Fibroblast of skin of abdomen (primary cell): Measurements from ENCODE around the gene SLCO6A1.

ENCODE experiments used
- DNase-seq: peaks from one replicate; pipeline ENCODE4 v3.0.0-alpha.2; 2013

Gene SLCO6A1

DNA sequence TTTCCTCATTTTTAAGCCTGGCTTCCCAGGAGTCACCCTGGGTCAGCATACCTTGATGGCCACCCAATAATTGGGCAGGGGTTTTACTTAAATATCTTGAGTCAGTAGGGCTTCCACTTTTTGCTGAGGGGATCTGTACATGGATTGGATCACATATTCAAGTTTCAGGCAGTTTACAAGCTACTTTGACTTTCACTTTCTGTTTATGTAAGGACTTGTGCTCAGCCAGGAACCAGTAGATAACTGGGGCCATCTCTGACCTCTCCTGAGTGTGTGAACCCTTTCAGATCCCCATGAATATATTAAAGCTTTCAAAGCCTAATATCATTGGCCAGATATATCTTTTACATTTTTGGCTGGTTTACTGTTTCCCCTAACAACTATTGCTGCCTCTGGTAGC, 45.1 kb downstream of the SLCO6A1 start:
- DNase-seq, result no peak

DNA sequence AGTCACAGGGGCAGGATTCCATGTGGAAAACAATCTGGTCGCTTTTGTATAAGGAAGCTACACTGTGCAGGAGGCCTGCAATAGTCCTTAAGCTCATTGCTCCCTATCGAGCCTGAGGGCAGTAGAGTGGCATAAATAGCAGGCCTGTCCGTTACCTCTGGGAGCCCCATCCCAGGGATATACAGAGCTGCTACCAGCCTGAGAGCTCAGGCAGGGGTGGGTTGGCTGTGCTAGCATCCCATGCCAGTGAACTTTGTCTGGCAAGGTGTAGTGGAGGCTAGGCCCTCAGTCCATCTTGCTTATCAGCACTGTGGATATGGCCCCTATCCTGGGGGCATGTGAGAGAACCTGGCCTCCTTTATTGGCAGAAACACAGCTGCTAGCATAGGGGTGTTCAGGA, 47.7 kb downstream of the SLCO6A1 start:
- no peak for DNase-seq

DNA sequence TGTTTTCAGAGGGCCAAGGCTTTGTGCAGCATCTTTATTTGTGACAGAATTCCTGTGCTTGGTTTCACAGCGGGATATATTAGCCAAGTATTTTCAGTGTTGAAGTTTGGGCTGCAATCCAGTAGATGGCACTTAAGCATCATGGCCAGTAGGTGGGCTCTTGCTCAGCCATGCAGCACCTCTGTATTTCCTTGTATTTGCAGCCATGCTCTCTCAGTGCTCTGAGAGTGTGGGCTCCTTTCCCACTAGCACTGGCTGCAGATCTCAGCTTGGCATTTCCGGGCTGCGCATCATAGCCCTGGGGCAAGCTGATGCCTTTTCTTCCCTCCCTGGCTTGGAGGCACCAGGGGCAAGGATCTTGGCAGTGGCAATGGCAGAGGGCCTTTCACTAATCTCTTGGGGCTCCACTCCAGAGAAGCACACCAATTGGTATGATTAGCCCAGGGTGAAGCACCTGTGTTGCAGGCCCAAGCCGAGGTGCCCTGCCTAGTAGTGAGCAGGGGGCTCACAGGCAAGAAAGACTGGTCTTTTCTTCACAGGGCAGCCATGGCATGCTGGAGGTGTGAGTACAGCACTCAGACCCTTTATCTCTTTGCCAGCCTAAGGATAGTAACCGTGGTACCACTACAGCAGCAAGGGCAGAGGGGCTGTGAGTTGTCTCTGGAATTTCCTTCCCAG, 48.3 kb downstream of the SLCO6A1 start:
- DNase-seq, result no peak

DNA sequence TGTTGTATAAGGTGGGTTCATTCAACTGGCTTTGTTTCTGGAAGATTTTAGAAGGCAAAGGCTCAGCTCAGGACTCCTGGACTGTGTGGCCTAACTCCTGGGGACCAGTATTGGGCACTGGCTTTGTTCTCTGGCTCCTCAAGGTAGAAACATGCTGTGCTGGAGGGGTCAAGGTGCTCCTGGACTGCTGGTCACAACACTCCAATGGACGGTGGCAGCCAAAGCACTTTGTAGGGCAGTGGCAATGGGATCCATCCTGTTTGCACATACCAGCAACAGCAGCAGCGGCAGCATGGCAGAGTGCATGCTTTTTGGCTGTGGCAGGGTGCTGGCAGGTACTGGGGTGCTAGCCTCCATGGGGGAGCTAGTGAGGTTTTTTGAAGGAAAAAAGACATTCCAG, 65.3 kb downstream of the SLCO6A1 start:
- no peak for DNase-seq

DNA sequence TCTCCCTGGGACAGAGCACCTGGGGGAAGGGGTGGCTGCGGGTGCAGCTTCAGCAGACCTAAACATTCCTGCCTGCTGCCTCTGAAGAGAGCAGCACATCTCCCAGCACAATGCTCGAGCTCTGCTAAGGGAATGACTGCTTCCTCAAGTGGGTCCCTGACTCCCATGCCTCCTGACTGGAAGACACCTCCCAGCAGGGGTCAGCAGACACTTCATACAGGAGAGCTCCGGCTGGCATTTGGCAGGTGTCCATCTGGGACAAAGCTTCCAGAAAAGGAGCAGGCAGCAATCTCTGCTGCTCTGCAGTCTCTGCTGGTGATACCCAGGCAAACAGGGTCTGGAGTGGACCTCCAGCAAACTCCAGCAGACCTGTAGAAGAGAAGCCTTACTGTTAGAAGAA, 77.2 kb downstream of the SLCO6A1 start:
- DNase-seq, result no peak

DNA sequence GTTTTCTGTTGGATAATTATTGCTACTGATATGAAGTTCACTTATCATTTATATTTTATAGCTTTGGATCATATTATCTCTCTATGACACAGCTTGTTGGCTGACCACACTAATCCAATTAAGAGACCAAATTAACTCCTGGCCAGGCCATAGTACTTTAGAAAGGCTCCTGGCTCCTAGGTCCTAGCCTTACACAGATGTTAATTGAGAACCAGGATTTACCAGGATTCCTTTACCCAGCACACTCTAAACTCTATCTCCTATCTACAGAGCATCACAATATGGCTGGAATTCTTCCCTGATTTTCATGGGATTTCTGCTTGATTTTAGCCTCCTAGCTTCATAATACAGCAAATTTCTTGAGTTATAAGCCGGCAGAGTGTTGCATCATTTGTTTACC, 80.3 kb downstream of the SLCO6A1 start:
- no peak for DNase-seq

DNA sequence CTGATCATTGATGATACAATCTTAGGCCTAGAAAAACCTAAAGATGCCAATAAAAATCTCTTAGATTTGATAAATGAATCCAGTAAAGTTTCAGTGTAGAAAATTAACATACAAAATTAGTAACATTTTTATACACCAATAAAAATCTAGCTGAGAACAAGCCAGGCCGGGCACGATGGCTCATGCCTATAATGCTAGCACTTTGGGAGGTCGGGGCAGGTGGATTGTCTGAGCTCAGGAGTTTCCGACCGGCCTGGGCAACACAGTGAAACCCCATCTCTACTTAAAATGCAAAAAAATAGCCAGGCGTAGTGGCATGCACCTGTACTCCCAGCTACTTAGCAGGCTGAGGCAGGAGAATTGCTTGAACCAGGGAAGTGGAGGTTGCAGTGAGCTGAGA, 84.4 kb downstream of the SLCO6A1 start:
- no peak for DNase-seq

DNA sequence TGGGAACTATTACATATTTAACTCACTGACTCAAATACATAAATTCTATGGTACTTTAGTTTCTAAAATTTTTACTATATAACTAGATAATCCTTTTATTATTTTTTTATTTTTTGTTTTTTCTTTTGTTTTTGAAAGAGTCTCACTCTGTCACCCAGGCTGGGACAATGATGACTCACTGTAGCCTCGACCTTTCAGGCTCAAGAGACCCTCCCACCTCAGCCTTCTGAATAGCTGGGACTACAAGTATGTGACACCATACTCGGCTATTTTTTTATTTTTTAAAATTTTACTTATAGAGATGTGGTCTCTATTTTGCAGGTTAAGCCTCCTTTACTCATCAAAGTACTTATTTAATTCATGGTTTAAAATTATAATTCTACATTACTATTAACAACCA, 110.6 kb downstream of the SLCO6A1 start:
- no peak for DNase-seq

DNA sequence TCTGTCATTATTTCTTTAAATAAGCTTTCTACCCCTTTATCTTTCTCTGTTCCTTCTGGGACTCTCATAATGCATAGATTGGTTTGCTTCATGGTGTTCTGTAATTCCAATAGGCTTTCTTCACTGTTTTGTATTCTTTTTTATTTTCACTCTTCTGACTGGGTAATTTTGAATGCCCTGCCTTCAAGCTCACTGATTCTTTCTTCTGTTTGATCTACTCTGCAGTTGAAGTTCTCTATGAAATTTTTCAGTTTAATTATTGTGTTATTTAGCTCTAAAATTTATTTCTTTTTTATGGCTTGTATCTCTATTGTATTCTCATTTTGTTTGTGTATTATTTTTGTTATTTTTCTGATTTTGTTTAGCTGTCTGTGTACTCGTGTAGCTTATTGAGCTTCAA, 113.4 kb downstream of the SLCO6A1 start:
- no peak for DNase-seq

DNA sequence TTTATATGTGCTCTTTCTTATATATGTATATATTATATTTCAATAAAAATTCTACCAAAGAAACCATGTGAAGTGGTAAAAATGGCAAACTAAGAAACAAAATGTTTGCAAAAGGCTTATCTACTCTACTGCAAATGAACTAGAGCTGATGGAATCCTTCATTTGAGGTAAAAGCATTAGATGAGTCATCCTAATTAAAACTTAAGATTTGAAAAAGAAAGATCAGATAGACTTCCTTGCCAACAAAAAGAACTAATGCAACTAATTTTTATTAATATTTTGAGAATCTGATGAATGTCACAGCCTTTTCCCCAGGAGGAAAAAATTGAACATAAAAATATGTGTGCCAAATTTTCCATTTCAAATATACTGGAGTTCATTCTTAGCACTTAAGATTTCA, 118.6 kb downstream of the SLCO6A1 start:
- DNase-seq, result no peak

DNA sequence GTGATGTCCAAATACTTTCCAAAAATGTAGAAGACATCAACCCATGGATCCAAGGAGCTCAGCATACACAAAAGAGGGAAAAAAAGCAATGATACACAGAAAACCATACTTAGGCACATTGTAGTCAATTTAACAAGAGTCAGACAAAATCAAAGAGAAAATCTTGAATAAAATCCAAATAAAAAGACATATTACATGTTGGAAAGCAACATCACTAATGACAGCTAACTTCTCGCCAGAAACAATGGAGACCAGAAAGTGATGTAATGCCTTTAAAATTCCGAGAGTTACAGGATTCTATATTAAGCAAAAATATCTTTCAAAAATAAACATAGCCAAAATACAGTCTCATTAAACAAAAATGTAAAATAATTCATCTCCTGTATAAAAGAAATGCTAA, 122.9 kb downstream of the SLCO6A1 start:
- no peak for DNase-seq

DNA sequence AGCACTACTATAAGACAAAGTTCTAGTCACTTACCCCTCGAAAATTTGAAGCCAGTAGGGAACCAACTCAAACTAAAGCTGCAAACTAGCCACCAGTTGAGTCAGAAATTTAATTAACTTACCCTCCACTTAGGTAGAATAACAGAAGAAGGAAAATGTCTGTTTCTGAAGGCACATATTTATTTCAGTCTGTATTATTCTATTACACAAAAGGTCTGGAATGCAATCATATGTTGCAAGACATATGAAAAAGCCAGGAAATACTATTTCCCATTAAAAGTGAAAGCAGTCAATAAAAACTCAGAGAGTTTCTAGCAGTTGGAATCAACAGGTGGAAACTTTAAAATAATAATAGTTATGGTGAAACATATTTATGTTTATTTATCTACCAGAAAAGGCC, 123.5 kb downstream of the SLCO6A1 start:
- peak; percentile 0 for DNase-seq

DNA sequence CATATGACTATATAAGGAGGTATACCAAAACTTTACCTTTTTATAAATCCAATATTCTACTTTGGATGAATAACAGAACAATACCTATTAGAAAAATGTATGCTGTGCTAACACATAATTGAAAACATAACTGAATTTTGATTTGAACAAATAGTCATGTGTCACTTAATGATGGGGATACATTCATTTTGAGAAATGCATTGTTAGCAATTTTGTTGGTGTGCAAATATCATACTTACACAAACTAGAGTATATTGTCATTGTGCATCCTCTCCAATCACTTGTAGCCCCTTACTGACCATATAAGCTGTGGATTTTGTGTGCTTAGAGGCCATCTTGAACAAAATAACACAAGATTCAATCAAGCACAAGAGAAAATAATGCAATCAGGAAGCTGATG, 130.4 kb downstream of the SLCO6A1 start:
- no peak for DNase-seq

DNA sequence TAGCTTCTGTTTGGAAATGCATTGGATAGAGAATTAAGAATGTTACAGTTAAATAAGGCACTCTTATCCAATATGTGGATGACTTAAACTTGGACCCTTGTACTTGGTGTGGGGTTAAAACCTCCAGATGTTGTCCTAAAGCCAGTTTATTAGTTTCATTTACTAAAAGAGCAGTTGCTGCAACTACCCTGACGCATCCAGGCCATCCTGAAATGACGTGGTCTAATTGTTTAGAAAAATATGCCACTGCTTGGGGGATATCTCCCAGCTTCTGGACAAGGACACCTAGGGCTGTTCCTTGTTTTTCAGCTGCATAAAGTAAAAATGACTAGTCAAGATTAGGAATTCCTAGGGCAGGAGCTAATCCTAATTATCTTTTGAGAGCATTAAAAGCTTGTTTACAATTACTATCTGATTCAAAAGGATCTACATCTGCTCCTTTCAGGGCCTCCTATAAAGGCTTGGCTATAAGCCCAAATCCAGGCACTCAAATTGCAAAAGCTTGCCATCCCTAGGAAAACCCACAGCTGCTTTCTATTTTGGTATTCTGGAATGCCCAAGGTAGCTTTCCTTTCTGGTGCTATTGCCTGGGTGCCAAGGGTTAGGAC, 157.0 kb downstream of the SLCO6A1 start:
- no peak for DNase-seq

DNA sequence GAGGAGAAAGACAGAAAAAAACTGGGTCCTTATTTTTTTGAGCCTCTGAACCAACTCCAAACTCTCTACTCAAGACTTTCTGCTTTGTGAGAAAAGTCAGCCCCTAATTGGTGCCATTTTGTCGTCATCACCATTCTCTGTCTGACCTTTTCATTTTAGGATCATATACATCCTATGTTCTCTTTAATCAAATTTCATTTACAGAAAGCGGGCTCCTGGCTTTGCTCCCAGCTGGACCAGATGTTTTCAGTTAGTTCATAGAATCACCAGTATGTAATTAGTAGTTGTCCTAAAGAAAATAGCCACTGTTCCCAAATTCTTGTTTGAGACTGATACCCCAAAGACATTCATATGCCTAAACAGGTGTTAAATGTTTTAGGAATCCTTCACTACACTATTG, 174.1 kb downstream of the SLCO6A1 start:
- DNase-seq, result no peak
